Activated naive CD4-positive, alpha-beta T cell (primary cell): ENCODE results near the gene YPEL1.
"Not testable (repeated sequence)": the region's sequence is repeated elsewhere in the genome, so short reads cannot be mapped to it uniquely, and the experiment has no call there.

ENCODE experiments used
- DNase-seq, 4 experiments: peaks; one replicate each; lab custom pipeline; 2025; lab: John Stamatoyannopoulos, UW

YPEL1 gene

GRCh38 chr22:21753374-21754111, 17.9 kb upstream of the YPEL1 start:
- DNase-seq = no peak

- DNase-seq = no peak
Observed at GRCh38 chr22:21752276-21752675, 16.7 kb upstream of the YPEL1 start.

- no peak for DNase-seq
Observed at GRCh38 chr22:21745948-21746347, 10.4 kb upstream of the YPEL1 start.

GRCh38 chr22:21744917-21745316, 9.3 kb upstream of the YPEL1 start:
- not testable (repeated sequence) for DNase-seq

- no peak for DNase-seq
Observed at GRCh38 chr22:21741790-21742189, 6.2 kb upstream of the YPEL1 start.

GRCh38 chr22:21741059-21741458, 5.5 kb upstream of the YPEL1 start:
- no peak for DNase-seq

- no peak for DNase-seq
Observed at GRCh38 chr22:21739828-21740377, 4.3 kb upstream of the YPEL1 start.

GRCh38 chr22:21738966-21739365, 3.4 kb upstream of the YPEL1 start:
- DNase-seq = no peak

- DNase-seq = no peak
Observed at GRCh38 chr22:21738081-21738480, 2.5 kb upstream of the YPEL1 start.

- DNase-seq = no peak
Observed at GRCh38 chr22:21736948-21737347, 1.4 kb upstream of the YPEL1 start.

GRCh38 chr22:21736084-21736642, 569 bp upstream of the YPEL1 start:
- no peak for DNase-seq

GRCh38 chr22:21734540-21735199, 924 bp downstream of the YPEL1 start:
- no peak for DNase-seq

GRCh38 chr22:21731503-21731902, 4.1 kb downstream of the YPEL1 start:
- DNase-seq = no peak

GRCh38 chr22:21730535-21731308, 4.9 kb downstream of the YPEL1 start:
- no peak for DNase-seq

GRCh38 chr22:21729184-21729583, 6.4 kb downstream of the YPEL1 start:
- not testable (repeated sequence) for DNase-seq

GRCh38 chr22:21728270-21728669, 7.3 kb downstream of the YPEL1 start:
- DNase-seq = no peak

- no peak for DNase-seq
Observed at GRCh38 chr22:21727768-21728167, 7.8 kb downstream of the YPEL1 start.

- DNase-seq = no peak
Observed at GRCh38 chr22:21727159-21727558, 8.4 kb downstream of the YPEL1 start.

- DNase-seq = no peak
Observed at GRCh38 chr22:21726650-21727049, 8.9 kb downstream of the YPEL1 start.

- DNase-seq = no peak
Observed at GRCh38 chr22:21725956-21726649, 9.5 kb downstream of the YPEL1 start.

GRCh38 chr22:21724496-21724895, 11.1 kb downstream of the YPEL1 start:
- not testable (repeated sequence) for DNase-seq
